Fibroblast of the conjunctiva (primary cell): Measurements from ENCODE around the gene DNAL1.
A peak's percentile ranks its signal among the peaks of the same experiment; 100 is the strongest.
"Not testable (repeated sequence)": the region's sequence is repeated elsewhere in the genome, so short reads cannot be mapped to it uniquely, and the experiment has no call there.

Experiments used
- DNase-seq: peaks from one replicate; pipeline ENCODE4 v3.0.0-alpha.2; 2010; ENCODE audit warnings: low read depth

The DNAL1 gene

GRCh38 chr14:73640796-73641365 lies 3.9 kb upstream of the DNAL1 start:
- DNase-seq = no peak

- no peak for DNase-seq
Measured at GRCh38 chr14:73645248-73645610, 443 bp downstream of the DNAL1 start.

GRCh38 chr14:73651005-73651404 lies 6.2 kb downstream of the DNAL1 start:
- DNase-seq = no peak

- DNase-seq = no peak
Measured at GRCh38 chr14:73655851-73656250, 11.1 kb downstream of the DNAL1 start.

- not testable (repeated sequence) for DNase-seq
Measured at GRCh38 chr14:73659202-73659601, 14.4 kb downstream of the DNAL1 start.

- no peak for DNase-seq
Measured at GRCh38 chr14:73660511-73660910, 15.7 kb downstream of the DNAL1 start.

- DNase-seq = no peak
Measured at GRCh38 chr14:73661872-73662271, 17.1 kb downstream of the DNAL1 start.

- DNase-seq = peak; percentile 89
Measured at GRCh38 chr14:73662487-73662943, 17.7 kb downstream of the DNAL1 start.

GRCh38 chr14:73663548-73664212 lies 18.9 kb downstream of the DNAL1 start:
- no peak for DNase-seq

- DNase-seq = no peak
Measured at GRCh38 chr14:73665130-73665529, 20.3 kb downstream of the DNAL1 start.

GRCh38 chr14:73666583-73666982 lies 21.8 kb downstream of the DNAL1 start:
- DNase-seq = no peak

- DNase-seq = no peak
Measured at GRCh38 chr14:73667854-73668253, 23.1 kb downstream of the DNAL1 start.

- DNase-seq = no peak
Measured at GRCh38 chr14:73674986-73675385, 30.2 kb downstream of the DNAL1 start.

GRCh38 chr14:73678698-73679097 lies 33.9 kb downstream of the DNAL1 start:
- DNase-seq = no peak

GRCh38 chr14:73680821-73681220 lies 36.0 kb downstream of the DNAL1 start:
- DNase-seq = no peak

GRCh38 chr14:73684627-73685026 lies 39.8 kb downstream of the DNAL1 start:
- DNase-seq = no peak

GRCh38 chr14:73685328-73685727 lies 40.5 kb downstream of the DNAL1 start:
- no peak for DNase-seq

- no peak for DNase-seq
Measured at GRCh38 chr14:73686901-73687300, 42.1 kb downstream of the DNAL1 start.

GRCh38 chr14:73694083-73694482 lies 49.3 kb downstream of the DNAL1 start:
- no peak for DNase-seq

GRCh38 chr14:73695082-73695481 lies 50.3 kb downstream of the DNAL1 start:
- no peak for DNase-seq

- DNase-seq = no peak
Measured at GRCh38 chr14:73695997-73696396, 51.2 kb downstream of the DNAL1 start.

GRCh38 chr14:73696466-73697400 lies 51.9 kb downstream of the DNAL1 start:
- no peak for DNase-seq

GRCh38 chr14:73700325-73700724 lies 55.5 kb downstream of the DNAL1 start:
- DNase-seq = no peak
